HG02973 (cell line): ENCODE data around the gene LRP1.

ENCODE experiments used
- ATAC-seq: cut with Tn5 transposase; IDR thresholded peaks from one replicate; pipeline ENCODE4 v1.9.1; 2021; ENCODE audit warnings: moderate library complexity; ENCODE audit not compliant: unreplicated experiment

The LRP1 gene

GRCh38 chr12:57208631-57209282, 80.5 kb downstream of the LRP1 start:
- ATAC-seq: no peak

- no peak for ATAC-seq
These were observed 81.6 kb downstream of the LRP1 start for GRCh38 chr12:57209916-57210315.

- no peak for ATAC-seq
These were observed 82.2 kb downstream of the LRP1 start for GRCh38 chr12:57210461-57210860.

GRCh38 chr12:57210926-57211692, 82.8 kb downstream of the LRP1 start:
- ATAC-seq: no peak

- no peak for ATAC-seq
These were observed 83.8 kb downstream of the LRP1 start for GRCh38 chr12:57211791-57212700.

- ATAC-seq: no peak
These were observed 84.4 kb downstream of the LRP1 start for GRCh38 chr12:57212701-57213057.

GRCh38 chr12:57213058-57213715, 84.9 kb downstream of the LRP1 start:
- no peak for ATAC-seq

GRCh38 chr12:57213763-57214397, 85.6 kb downstream of the LRP1 start:
- ATAC-seq: no peak

- ATAC-seq: no peak
These were observed 86.1 kb downstream of the LRP1 start for GRCh38 chr12:57214398-57214781.

- ATAC-seq: no peak
These were observed 86.8 kb downstream of the LRP1 start for GRCh38 chr12:57215065-57215464.

GRCh38 chr12:57215668-57216013, 87.4 kb downstream of the LRP1 start:
- peak; percentile 47 for ATAC-seq

GRCh38 chr12:57216014-57216911, 88.0 kb downstream of the LRP1 start, which contains the start of gene NXPH4:
Gene NXPH4, plus strand, starts transcription at chr12:57216794. Its CDS starts 176 bp downstream, at chr12:57216970.
- no peak for ATAC-seq

- ATAC-seq: no peak
These were observed 88.9 kb downstream of the LRP1 start for GRCh38 chr12:57216921-57217879.

- no peak for ATAC-seq
These were observed 90.0 kb downstream of the LRP1 start for GRCh38 chr12:57218030-57218853.

- no peak for ATAC-seq
These were observed 91.1 kb downstream of the LRP1 start for GRCh38 chr12:57219205-57219992.

GRCh38 chr12:57219993-57220754, 91.9 kb downstream of the LRP1 start:
- no peak for ATAC-seq
